ENCODE measurements around the gene IRF6.

IRF6 gene

DNA sequence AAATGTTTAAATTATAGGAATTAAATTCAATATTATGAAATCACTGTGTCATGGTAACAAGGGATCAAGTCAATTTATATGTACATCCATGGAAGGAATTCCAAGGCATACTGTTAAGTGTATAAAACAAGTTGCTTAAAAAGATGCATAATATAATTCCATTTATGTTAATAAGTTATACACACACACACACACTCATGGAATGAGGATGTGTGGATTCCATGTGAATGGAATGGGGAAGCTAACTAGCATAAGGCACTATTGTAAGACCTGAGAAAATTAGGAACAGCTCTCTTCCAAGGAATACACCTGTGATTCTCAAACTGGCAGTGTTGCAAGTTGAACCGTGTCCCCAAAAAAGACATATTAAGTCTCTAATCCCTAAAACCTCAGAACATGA is 67.7 kb downstream of the IRF6 start:
- TF ChIP-seq, protein P1, sequence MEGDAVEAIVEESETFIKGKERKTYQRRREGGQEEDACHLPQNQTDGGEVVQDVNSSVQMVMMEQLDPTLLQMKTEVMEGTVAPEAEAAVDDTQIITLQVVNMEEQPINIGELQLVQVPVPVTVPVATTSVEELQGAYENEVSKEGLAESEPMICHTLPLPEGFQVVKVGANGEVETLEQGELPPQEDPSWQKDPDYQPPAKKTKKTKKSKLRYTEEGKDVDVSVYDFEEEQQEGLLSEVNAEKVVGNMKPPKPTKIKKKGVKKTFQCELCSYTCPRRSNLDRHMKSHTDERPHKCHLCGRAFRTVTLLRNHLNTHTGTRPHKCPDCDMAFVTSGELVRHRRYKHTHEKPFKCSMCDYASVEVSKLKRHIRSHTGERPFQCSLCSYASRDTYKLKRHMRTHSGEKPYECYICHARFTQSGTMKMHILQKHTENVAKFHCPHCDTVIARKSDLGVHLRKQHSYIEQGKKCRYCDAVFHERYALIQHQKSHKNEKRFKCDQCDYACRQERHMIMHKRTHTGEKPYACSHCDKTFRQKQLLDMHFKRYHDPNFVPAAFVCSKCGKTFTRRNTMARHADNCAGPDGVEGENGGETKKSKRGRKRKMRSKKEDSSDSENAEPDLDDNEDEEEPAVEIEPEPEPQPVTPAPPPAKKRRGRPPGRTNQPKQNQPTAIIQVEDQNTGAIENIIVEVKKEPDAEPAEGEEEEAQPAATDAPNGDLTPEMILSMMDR (conservative IDR thresholded peaks at IDR 0.05; ENCODE audit: low read depth, low read length) = no peak
- no peak for DNase-seq (ENCODE audit: low read depth)
- H3K4me3 ChIP-seq (ENCODE audit: low read depth, low read length) = no peak overlapping the region

DNA sequence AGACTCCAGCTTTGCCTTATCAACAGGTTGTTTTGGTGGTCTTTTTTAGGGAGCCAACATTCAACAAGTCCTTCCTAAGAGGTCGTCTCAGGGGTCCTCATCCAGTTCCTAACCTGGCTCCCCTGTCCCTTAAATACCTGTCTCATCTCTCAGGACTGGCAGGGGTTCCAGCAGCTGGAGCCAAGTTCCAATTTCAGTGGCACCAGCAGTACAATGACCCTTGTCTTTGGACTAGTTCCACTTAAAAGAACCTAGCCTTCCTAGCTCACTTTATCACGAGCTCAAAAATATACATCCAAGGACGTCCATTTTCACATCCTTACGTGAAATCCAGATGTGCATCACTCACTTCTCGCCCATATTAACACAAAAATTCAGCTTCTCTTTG is 68.8 kb downstream of the IRF6 start:
- TF ChIP-seq, protein P1 (conservative IDR thresholded peaks at IDR 0.05; ENCODE audit: low read depth, low read length) = no peak
- no peak overlapping the region for H3K4me3 ChIP-seq (ENCODE audit: low read depth, low read length)
- DNase-seq (ENCODE audit: low read depth) = no peak

DNA sequence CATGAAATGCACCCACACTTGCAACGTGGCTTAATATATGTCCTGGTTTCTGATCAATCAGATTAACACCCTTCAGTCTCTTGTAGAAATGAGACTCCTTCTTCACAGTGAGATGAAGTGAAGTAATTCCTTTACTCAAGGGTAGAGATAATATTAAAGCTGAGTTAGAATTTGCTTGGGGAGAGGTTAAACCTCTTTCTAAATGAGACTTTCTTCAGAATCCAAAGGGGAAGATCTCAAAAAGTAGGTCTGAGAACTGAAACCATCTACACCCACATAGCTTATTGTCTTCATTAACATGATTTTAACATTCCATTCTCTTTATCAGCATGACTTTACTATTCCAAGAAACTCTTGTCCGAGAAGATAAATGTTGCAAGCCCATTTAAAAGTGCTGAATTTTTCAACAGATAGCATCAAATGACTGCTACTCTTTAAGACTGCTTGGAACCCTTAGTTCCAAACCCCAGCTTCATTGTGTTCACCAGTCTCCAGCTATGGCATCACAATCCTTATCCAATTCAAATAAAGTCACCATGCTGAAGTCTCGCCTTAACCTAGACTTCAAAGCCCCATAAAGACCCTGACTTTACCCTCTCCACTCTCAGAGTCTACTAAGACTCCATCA is 69.3 kb downstream of the IRF6 start:
- DNase-seq (ENCODE audit: low read depth) = no peak
- TF ChIP-seq, protein P1 (conservative IDR thresholded peaks at IDR 0.05; ENCODE audit: low read depth, low read length) = no peak
- no peak overlapping the region for H3K4me3 ChIP-seq (ENCODE audit: low read depth, low read length)
